GM18511 (cell line): ENCODE data around the gene ZFP3.
"Not testable (repeated sequence)": the region's sequence is repeated elsewhere in the genome, so short reads cannot be mapped to it uniquely, and the experiment has no call there.

Source experiments
- ATAC-seq: cut with Tn5 transposase; IDR thresholded peaks from one replicate; pipeline ENCODE4 v1.9.1; 2021; ENCODE audit warnings: mild to moderate bottlenecking, moderate library complexity; ENCODE audit not compliant: unreplicated experiment

Gene ZFP3

GRCh38 chr17:5123343-5124124 is 45.3 kb downstream of the ZFP3 start:
- ATAC-seq: no peak

DNA sequence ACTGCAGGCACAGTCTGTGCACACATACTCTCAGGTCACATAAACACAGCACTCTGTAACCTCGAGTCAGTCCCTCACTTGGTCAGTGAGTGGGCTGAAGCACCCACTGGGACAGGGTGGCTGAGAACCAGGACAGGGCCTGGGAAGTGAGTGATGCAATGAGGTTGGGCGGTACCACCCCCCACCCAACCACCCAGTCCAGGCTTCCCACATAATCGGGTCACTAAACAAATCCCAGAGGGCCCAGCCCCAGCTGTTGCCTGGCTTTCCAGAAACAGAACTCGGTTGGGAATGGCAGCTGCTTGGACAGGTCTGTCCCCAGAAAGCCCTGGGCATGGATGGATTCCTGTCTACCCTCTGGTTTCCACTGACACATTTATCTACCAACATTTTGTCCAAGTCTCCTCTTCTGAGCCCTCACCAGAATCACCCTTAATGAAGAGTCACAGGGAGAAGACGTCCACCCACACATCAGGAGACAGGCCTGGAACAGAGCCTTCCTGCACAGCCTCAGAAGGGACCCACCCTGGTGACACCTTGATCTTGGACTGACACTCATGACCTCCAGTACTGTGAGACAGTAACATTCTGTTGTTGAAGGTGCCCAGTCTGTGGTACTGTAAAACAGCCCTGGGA is 46.0 kb downstream of the ZFP3 start:
- not testable (repeated sequence) for ATAC-seq

DNA sequence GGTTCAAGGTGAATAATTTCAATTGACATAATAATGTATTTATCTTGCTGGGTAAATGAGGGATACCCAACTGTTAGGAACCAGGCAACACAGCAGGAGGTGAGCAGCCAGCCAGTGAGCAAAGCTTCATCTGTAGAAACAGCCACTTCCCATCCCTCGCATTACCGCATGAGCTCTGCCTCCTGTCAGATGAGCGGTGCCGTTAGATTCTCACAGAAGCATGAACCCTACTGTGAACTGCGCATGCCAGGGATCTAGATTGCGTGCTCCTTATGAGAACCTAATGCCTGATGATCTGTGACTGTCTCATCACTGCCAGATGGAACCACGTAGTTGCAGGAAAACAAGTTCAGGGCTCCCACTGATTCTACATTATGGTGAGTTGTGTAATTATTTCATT is 46.6 kb downstream of the ZFP3 start:
- not testable (repeated sequence) for ATAC-seq

- no peak for ATAC-seq
Observed at GRCh38 chr17:5126719-5127488, 48.6 kb downstream of the ZFP3 start.

DNA sequence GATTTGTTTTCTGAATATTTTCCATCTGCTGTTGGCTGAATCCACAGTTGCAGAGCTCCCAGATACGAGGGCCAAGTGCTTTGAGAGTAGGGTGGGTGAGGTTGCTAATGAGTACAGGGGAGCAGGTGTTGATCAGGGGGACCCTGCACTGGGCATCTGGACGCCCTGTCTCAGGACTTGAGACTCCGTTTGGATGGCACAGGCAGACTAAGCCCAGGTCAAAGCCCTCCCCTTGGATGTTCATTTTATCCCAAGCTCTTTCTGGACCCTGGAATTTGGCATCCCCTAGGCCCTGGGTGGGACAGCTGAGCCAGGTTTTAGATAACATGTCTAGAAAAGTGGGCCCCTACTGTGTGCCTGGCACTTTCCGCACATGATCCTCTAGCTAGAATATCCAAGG is 49.6 kb downstream of the ZFP3 start:
- ATAC-seq: no peak

GRCh38 chr17:5128387-5128786 is 50.1 kb downstream of the ZFP3 start:
- ATAC-seq: not testable (repeated sequence)

DNA sequence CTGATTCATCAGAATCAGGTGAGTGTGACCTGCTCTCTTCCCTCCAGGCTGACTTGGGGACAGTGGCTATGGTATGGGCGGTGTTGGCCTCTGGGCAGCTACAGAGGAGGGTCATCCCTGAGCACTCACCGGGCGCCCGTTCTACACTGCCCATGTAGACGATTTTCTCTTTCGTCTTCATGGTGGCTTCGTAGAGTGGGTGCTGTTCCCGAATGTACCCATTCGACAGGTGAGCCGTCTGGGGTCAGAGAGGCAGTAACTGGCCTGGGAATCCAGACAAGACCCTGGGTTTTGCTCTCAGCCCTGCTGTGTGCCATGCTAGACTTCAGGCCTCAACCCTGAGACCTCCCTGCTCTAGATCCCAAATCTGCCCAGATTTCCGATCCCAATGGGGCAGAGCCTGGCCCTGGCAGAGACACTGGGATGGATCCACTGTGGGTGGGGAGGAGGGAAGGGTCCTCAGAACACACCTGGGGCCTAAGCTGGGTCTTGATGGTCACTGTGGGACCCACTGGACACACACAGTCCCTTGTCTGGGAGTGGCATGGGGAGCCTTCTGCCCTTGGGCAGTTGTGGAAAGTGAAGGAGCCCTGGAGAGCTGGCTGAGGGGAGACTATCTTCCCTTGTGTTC is 50.8 kb downstream of the ZFP3 start:
- ATAC-seq: no peak

DNA sequence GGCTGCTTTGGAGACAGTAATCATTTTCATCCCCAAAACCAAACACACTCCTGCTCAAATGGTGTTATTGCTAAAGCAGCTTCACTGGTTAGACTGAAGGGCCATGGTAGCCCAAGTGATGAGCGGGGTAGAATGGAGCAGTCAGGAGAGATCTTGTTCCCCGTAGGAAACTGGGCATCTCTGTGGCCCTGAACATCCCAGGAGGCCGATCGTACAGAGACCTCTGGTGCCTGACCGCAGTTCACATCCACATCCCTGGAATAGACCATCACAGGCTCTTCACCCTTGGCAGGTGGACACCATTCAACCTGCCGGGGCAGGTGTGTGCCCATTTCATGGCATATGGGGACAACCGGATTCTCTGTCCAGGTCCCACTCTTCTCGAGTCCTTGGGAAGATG is 51.5 kb downstream of the ZFP3 start:
- not testable (repeated sequence) for ATAC-seq

DNA sequence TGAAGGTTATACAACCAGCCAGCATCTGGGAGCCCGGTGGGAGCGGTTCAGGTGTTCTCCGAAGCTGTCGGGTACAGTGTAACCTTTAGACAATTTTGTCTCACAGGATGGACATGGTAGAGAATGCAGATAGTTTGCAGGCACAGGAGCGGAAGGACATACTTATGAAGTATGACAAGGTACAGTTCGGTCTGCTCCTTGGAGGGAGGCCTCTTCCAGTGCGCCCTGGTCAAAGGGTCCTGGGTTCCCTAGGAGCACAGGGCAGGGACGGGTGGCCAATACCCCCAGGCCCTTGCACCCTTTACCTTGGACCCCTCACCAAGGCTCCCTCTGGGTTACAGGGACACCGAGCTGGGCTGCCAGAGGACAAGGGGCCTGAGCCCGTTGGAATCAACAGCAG is 52.0 kb downstream of the ZFP3 start:
- not testable (repeated sequence) for ATAC-seq

- ATAC-seq: not testable (repeated sequence)
Observed at GRCh38 chr17:5130687-5131086, 52.4 kb downstream of the ZFP3 start.

DNA sequence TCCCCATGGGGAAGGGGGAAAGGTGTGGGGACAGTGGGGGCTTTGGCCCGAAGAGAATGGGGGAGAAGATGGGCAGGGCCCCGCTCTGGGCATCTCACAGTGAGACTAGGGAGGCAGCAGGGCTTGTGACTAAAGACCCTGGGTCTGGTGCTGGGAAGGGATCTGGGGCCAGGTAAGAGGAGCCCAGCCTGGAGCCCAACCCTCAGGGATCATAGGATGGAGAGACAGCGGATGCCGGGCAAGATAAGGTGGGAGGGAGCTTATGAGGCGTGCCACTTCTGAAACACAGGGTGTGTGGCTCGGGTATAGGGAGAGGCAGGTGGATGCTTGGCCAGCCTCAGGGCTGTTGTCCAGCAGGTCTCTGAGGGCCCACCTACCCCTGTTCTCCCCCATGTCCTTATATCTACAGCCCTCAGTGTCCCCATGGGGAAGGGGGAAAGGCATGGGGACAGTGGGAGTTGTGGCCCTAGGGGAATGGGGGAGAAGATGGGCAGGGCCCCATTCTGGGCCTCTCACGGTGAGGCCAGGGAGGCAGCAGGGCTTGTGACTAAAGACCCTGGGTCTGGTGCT is 53.0 kb downstream of the ZFP3 start:
- ATAC-seq: no peak

- not testable (repeated sequence) for ATAC-seq
Observed at GRCh38 chr17:5131799-5132502, 53.7 kb downstream of the ZFP3 start.

GRCh38 chr17:5132503-5133225 is 54.4 kb downstream of the ZFP3 start:
- ATAC-seq: not testable (repeated sequence)

- ATAC-seq: no peak
Observed at GRCh38 chr17:5133311-5133710, 55.0 kb downstream of the ZFP3 start.

DNA sequence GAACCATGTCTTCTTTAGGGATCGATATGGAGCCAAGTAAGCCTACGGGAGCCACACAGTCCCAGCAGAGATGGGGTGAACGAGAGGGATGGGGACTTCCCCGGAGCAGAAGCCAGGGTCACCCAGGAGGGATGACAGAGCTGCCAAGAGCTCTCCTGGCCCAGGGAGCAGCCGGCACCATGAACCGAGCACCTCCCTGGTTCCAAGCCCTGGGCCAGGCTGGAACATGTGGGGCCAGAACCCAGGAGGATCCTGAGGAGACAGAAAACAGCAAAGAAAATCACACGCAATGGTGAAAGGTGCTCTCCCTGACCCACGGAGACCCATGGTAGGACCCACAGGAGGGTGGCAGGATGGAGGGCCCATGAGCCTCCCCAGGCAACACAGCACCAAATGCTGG is 55.7 kb downstream of the ZFP3 start:
- ATAC-seq: not testable (repeated sequence)

DNA sequence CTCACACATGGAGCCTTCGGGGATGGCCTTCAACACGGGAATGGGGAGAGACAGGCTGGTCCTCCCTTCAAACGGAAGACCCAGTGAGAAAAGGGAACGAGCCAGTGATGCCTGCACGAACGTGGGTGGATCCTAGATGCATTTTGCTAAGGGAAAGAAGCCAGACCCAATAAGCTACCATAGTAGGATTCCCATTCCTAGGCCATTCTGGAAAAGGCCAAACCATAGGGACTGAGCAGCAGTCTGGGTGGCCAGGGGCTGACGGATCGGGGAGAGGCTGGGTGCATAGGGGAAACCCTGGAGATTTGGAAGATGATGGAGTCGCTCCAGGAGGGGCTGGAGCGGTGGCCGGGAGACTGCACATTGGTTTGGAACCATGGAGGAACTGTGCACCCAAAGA is 56.3 kb downstream of the ZFP3 start:
- ATAC-seq: not testable (repeated sequence)

GRCh38 chr17:5135131-5135712 is 57.0 kb downstream of the ZFP3 start:
- not testable (repeated sequence) for ATAC-seq

- no peak for ATAC-seq
Observed at GRCh38 chr17:5135726-5136579, 57.7 kb downstream of the ZFP3 start.
